Endothelial cell (in vitro differentiated cells): Measurements from ENCODE around the gene RASSF8. TPM values are rescaled to one million over a fixed set of nuclear protein-coding genes. Genes with fewer than 3 reads are reported as not detected.
A peak's percentile ranks its signal among the peaks of the same experiment; 100 is the strongest.

Experiments
- DNase-seq: peaks from one replicate; pipeline ENCODE4 v3.0.0; 2021; ENCODE audit warnings: low spot score
- H3K27ac Mint-ChIP-seq: one replicate; pipeline ENCODE4 v1.8.0; 2021; ENCODE audit warnings: mixed read lengths, inconsistent platforms; ENCODE audit not compliant: unreplicated experiment
- H3K27me3 Mint-ChIP-seq: one replicate; pipeline ENCODE4 v1.8.0; 2021; ENCODE audit warnings: mild to moderate bottlenecking, moderate library complexity, mixed read lengths, inconsistent platforms; ENCODE audit not compliant: unreplicated experiment
- H3K36me3 Mint-ChIP-seq: one replicate; pipeline ENCODE4 v1.8.0; 2021; ENCODE audit warnings: mild to moderate bottlenecking, low read depth, mixed read lengths, inconsistent platforms; ENCODE audit not compliant: unreplicated experiment
- H3K4me1 Mint-ChIP-seq: one replicate; pipeline ENCODE4 v1.8.0; 2021; ENCODE audit warnings: mild to moderate bottlenecking, mixed read lengths, inconsistent platforms; ENCODE audit not compliant: unreplicated experiment
- H3K4me3 Mint-ChIP-seq: one replicate; pipeline ENCODE4 v1.8.0; 2021; ENCODE audit warnings: mild to moderate bottlenecking, mixed read lengths, inconsistent platforms; ENCODE audit not compliant: unreplicated experiment
- H3K9me3 Mint-ChIP-seq: one replicate; pipeline ENCODE4 v1.8.0; 2021; ENCODE audit warnings: mixed read lengths, inconsistent platforms; ENCODE audit not compliant: unreplicated experiment
- total RNA-seq: library from RNA; stranded (reverse); fragmentation: NEBNext Ultra II Directional; extraction: Animal tissue kit (Norgen Biotek cat#: 25700); gene quantifications from one replicate; pipeline ENCODE4 v1.2.1, GENCODE V29; 2021; ENCODE audit not compliant: unreplicated experiment
- TF ChIP-seq, protein P1 (sequence below): fragments of 200-600 bp; sonication (generic); IDR thresholded peaks from one replicate; pipeline ENCODE4 v1.5.0; 2021; ENCODE audit warnings: antibody characterized with exemption; ENCODE audit not compliant: unreplicated experiment

The RASSF8 gene
- total RNA-seq, 1 donor from 2014 or later, result 87.2 TPM

GRCh38 chr12:26001530-26001929 lies 43.0 kb downstream of the RASSF8 start:
- TF ChIP-seq, protein P1, sequence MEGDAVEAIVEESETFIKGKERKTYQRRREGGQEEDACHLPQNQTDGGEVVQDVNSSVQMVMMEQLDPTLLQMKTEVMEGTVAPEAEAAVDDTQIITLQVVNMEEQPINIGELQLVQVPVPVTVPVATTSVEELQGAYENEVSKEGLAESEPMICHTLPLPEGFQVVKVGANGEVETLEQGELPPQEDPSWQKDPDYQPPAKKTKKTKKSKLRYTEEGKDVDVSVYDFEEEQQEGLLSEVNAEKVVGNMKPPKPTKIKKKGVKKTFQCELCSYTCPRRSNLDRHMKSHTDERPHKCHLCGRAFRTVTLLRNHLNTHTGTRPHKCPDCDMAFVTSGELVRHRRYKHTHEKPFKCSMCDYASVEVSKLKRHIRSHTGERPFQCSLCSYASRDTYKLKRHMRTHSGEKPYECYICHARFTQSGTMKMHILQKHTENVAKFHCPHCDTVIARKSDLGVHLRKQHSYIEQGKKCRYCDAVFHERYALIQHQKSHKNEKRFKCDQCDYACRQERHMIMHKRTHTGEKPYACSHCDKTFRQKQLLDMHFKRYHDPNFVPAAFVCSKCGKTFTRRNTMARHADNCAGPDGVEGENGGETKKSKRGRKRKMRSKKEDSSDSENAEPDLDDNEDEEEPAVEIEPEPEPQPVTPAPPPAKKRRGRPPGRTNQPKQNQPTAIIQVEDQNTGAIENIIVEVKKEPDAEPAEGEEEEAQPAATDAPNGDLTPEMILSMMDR, result no peak
- Mint-ChIP-seq H3K4me3 (no peak overlapping the region), H3K27me3 (peaks cover 1% of the 10 kb centered on the region), H3K36me3 (peaks cover 7% of the 10 kb centered on the region), H3K27ac (no peak overlapping the region), H3K9me3 (no peaks in the 10 kb centered on the region), H3K4me1 (peaks cover 18% of the 10 kb centered on the region)
- DNase-seq, result no peak

GRCh38 chr12:26003065-26003464 lies 44.6 kb downstream of the RASSF8 start:
- Mint-ChIP-seq H3K9me3 (no peaks in the 10 kb centered on the region), H3K4me1 (peaks cover 20% of the 10 kb centered on the region), H3K27me3 (peaks cover 2% of the 10 kb centered on the region), H3K36me3 (peaks cover 7% of the 10 kb centered on the region), H3K4me3 (no peak overlapping the region), H3K27ac (no peak overlapping the region)
- TF ChIP-seq, protein P1, result no peak
- no peak for DNase-seq

DNA sequence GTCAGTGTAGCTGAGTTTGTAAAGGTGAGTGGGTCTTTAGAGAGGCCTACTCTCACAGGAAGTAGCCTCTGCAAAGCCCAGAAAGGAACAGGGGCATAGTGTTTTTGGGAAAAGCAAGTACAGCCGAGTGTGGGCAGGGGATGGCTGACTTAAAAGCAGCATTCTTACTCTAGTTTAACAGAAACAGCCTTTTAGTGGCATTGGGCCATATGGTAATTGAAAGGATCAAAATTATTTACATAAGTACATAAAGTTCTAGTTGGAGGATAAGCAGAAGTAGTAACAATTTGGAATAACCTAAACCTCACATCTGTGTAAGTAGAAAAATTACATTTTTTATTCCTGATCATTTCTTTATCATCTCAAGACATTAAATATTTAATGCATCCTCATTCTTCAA lies 49.1 kb downstream of the RASSF8 start:
- peaks cover 4% of the 10 kb centered on the region for H3K27me3 Mint-ChIP-seq
- H3K4me3 Mint-ChIP-seq, result no peak overlapping the region
- peaks cover 16% of the 10 kb centered on the region for H3K36me3 Mint-ChIP-seq
- H3K27ac Mint-ChIP-seq, result no peak overlapping the region
- H3K4me1 Mint-ChIP-seq, result peaks cover 46% of the 10 kb centered on the region
- TF ChIP-seq, protein P1, result no peak
- no peaks in the 10 kb centered on the region for H3K9me3 Mint-ChIP-seq
- no peak for DNase-seq

GRCh38 chr12:26009593-26009992 lies 51.1 kb downstream of the RASSF8 start:
- Mint-ChIP-seq H3K4me1 (peaks cover 46% of the 10 kb centered on the region), H3K9me3 (no peaks in the 10 kb centered on the region), H3K36me3 (peaks cover 8% of the 10 kb centered on the region), H3K27ac (peak overlapping the region; percentile 3), H3K27me3 (peaks cover 4% of the 10 kb centered on the region), H3K4me3 (no peak overlapping the region)
- no peak for DNase-seq
- TF ChIP-seq, protein P1, result no peak

GRCh38 chr12:26010293-26010821 lies 51.9 kb downstream of the RASSF8 start:
- DNase-seq, result no peak

More at GRCh38 chr12:26010293-26010821, 51.9 kb downstream of the RASSF8 start:
- H3K4me1 Mint-ChIP-seq, result peaks cover 43% of the 10 kb centered on the region
- H3K27ac Mint-ChIP-seq, result peak overlapping the region; percentile 4
- H3K36me3 Mint-ChIP-seq, result peaks cover 8% of the 10 kb centered on the region
- TF ChIP-seq, protein P1, result no peak
- H3K4me3 Mint-ChIP-seq, result no peak overlapping the region
- peaks cover 4% of the 10 kb centered on the region for H3K27me3 Mint-ChIP-seq
- H3K9me3 Mint-ChIP-seq, result no peaks in the 10 kb centered on the region
